Astrocyte of the cerebellum (primary cell): ENCODE data around the gene UMODL1.

Experiments used
- DNase-seq: peaks from one replicate; pipeline ENCODE4 v3.0.0-alpha.2; 2011; ENCODE audit warnings: low read depth
- H3K4me3 ChIP-seq: 2 replicates; pipeline ENCODE4 v1.5.1; 2011; ENCODE audit warnings: mild to moderate bottlenecking, low read depth, low read length, moderate library complexity
- CTCF ChIP-seq: IDR thresholded peaks from 2 replicates; pipeline ENCODE4 v1.5.1; 2012; ENCODE audit warnings: low read length, low read depth, moderate library complexity, mild to moderate bottlenecking; ENCODE audit errors: missing control alignments
- in situ Hi-C: cut with HindIII; loops from 2 replicates; pipeline ENCODE4 v1.10.0; 2017; ENCODE audit warnings: low sequenced_read_pairs

Gene UMODL1

GRCh38 chr21:42062236-42063022 lies 8.7 kb upstream of the UMODL1 start:
- in situ Hi-C loops = no loop called here

GRCh38 chr21:42063191-42063570 lies 7.9 kb upstream of the UMODL1 start:
- TF ChIP-seq CTCF = no peak
- in situ Hi-C loops = no loop called here
- no peak overlapping the region for H3K4me3 ChIP-seq
- DNase-seq = no peak

More at GRCh38 chr21:42062236-42063022, 8.7 kb upstream of the UMODL1 start:
- TF ChIP-seq CTCF = no peak
- DNase-seq = no peak
- no peak overlapping the region for H3K4me3 ChIP-seq

- no peak for TF ChIP-seq CTCF
- in situ Hi-C loops = no loop called here
- DNase-seq = no peak
- no peak overlapping the region for H3K4me3 ChIP-seq
Observed at GRCh38 chr21:42063571-42064521, 7.3 kb upstream of the UMODL1 start.

GRCh38 chr21:42066521-42066920 lies 4.6 kb upstream of the UMODL1 start:
- in situ Hi-C loops = loop anchor here (5.0 kb wide), 2 partner anchors 36 to 49 kb away; no protein-coding TSS in a partner anchor
- no peak for DNase-seq
- no peak for TF ChIP-seq CTCF
- H3K4me3 ChIP-seq = no peak overlapping the region

GRCh38 chr21:42067531-42068255 lies 3.4 kb upstream of the UMODL1 start:
- no peak for DNase-seq
- TF ChIP-seq CTCF = no peak
- in situ Hi-C loops = loop anchor here (5.0 kb wide), 2 partner anchors 35 to 50 kb away; no protein-coding TSS in a partner anchor
- H3K4me3 ChIP-seq = no peak overlapping the region

GRCh38 chr21:42068256-42068545 lies 2.9 kb upstream of the UMODL1 start:
- no peak for DNase-seq
- H3K4me3 ChIP-seq = no peak overlapping the region
- no peak for TF ChIP-seq CTCF
- in situ Hi-C loops = loop anchor here (5.0 kb wide), 2 partner anchors 34 to 51 kb away; no protein-coding TSS in a partner anchor
